PC-9 (cell line): ENCODE data around the gene SLC6A17. TPM values are rescaled to one million over a fixed set of nuclear protein-coding genes. Genes with fewer than 3 reads are reported as not detected.

Source experiments
- BruUV-seq: library from RNA; stranded (reverse); fragments of 400-500 nt; replicated peaks from 2 replicates; lab custom pipeline; 2021; lab: Mats Ljungman, UMichigan
- CTCF ChIA-PET: fragments of 300-600 bp; sonication (Branson Sonifier 250); formaldehyde crosslinking; loops from one replicate; lab custom pipeline; 2022; ENCODE audit warnings: antibody characterized with exemption; lab: Charles Lee
- POLR2A ChIA-PET: fragments of 300-600 bp; sonication (Branson Sonifier 250); formaldehyde crosslinking; loops from one replicate; lab custom pipeline; 2022; ENCODE audit warnings: antibody characterized with exemption; ENCODE audit not compliant: unreplicated experiment; lab: Charles Lee
- DNase-seq, 2 experiments: peaks; one replicate each; pipeline versions ENCODE4 v3.0.0 to v3.0.0-alpha.2; 2015 to 2022; ENCODE audit warnings: mixed read lengths in 1 of 2
- H2AFZ ChIP-seq: fragments of 200-600 bp; sonication (generic); 2 replicates; pipeline ENCODE4 v1.8.1; 2017; ENCODE audit warnings: antibody characterized with exemption
- H3F3A ChIP-seq: fragments of 200-600 bp; sonication (generic); 2 replicates; pipeline ENCODE4 v1.8.1; 2017; ENCODE audit warnings: antibody characterized with exemption, mild to moderate bottlenecking, low read depth; ENCODE audit not compliant: insufficient read depth
- H3K27ac ChIP-seq: fragments of 200-600 bp; sonication (generic); 2 replicates; pipeline ENCODE4 v1.6.1; 2016; ENCODE audit warnings: mixed run types
- H3K27me3 ChIP-seq: fragments of 200-600 bp; sonication (generic); 2 replicates; pipeline ENCODE4 v1.6.1; 2016; ENCODE audit warnings: low read depth, mixed run types; ENCODE audit not compliant: insufficient read depth
- H3K36me3 ChIP-seq: fragments of 200-600 bp; sonication (generic); 2 replicates; pipeline ENCODE4 v1.6.1; 2016; ENCODE audit warnings: low read depth, mixed run types
- H3K4me1 ChIP-seq: fragments of 200-600 bp; sonication (generic); replicated peaks from 2 replicates; pipeline ENCODE4 v1.6.1; 2016; ENCODE audit warnings: mixed run types; ENCODE audit not compliant: insufficient read depth
- H3K4me2 ChIP-seq: fragments of 200-600 bp; sonication (generic); 2 replicates; pipeline ENCODE4 v1.6.1; 2017; ENCODE audit warnings: mixed run types
- H3K4me3 ChIP-seq: fragments of 200-600 bp; sonication (generic); 2 replicates; pipeline ENCODE4 v1.6.1; 2016; ENCODE audit warnings: mixed run types
- H3K79me2 ChIP-seq: fragments of 200-600 bp; sonication (generic); 2 replicates; pipeline ENCODE4 v1.6.1; 2017; ENCODE audit warnings: low read depth, mixed run types
- H3K9me2 ChIP-seq: fragments of 200-600 bp; sonication (generic); 2 replicates; pipeline ENCODE4 v1.8.1; 2017; ENCODE audit warnings: mild to moderate bottlenecking; ENCODE audit not compliant: insufficient read depth
- H3K9me3 ChIP-seq: fragments of 200-600 bp; sonication (generic); 2 replicates; pipeline ENCODE4 v1.8.1; 2016; ENCODE audit warnings: low read depth; ENCODE audit not compliant: insufficient read depth
- H4K20me1 ChIP-seq: fragments of 200-600 bp; sonication (generic); 2 replicates; pipeline ENCODE4 v1.8.1; 2017; ENCODE audit not compliant: insufficient read depth
- EZH2 ChIP-seq: fragments of 200-600 bp; sonication (generic); IDR thresholded peaks from 2 replicates; pipeline ENCODE4 v1.8.0; 2017; ENCODE audit warnings: antibody characterized with exemption, low read depth
- intact Hi-C: fragments of 100-400 bp; cut with micrococcal nuclease; formaldehyde crosslinking; loops from one replicate; pipeline ENCODE4 v1.10.0; 2022; ENCODE audit not compliant: unreplicated experiment
- total RNA-seq: library from RNA; stranded (reverse); gene quantifications from 2 replicates; pipeline ENCODE4 v1.2.3, GENCODE V29; 2021
- TF ChIP-seq, protein P1 (sequence below): fragments of 200-600 bp; sonication (generic); conservative IDR thresholded peaks from 2 replicates; pipeline ENCODE4 v1.6.1; 2017; ENCODE audit warnings: mixed run types, antibody characterized with exemption, mild to moderate bottlenecking, moderate library complexity

Gene SLC6A17
- total RNA-seq, 1 experiment from 2014 or later: 4.5 TPM

GRCh38 chr1:110235181-110235833, 85.0 kb downstream of the SLC6A17 start:
- H3K4me2 ChIP-seq: peak overlapping the region; percentile 58
- POLR2A ChIA-PET: no interaction called here
- H3K27ac ChIP-seq: peak overlapping the region; percentile 89

DNA sequence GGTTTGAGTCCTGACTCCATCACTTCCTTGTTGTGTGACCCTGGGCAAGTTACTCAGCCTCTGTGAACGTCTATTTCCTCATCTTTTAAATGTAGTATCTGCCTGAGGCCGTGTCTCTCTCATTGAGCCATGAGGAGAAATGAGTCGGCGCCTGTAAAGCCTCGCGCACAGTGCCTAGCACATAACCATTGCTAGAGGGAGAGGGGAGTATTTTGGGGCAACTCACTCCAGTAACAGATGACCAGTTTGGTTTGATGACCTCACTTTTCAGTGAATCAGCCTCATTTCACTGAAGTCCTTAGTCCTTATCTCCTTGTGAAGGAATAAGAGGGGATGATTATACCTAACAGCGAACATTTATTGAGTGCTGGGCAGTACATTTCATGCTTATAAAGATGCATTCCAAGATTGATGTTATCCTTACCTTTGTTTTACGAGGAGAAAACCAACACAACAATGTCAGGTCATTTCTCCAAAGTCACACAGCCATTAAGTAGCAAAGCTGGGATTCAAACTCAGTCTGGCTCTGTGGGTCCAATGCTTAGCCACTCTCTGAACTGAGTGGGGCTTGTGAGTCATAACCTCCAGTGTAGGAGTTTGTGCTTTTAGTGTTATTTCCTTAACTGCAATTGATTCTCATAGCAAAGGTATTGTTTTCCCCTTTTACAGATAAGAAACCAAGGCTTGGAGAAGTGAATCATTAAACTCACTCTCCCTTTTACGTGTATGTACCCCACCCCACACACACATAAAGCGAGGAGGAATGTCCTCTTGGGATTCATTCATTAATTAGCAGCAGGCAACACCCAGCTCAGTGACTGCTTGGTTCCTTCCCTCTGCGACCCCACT, 85.8 kb downstream of the SLC6A17 start:
- TF ChIP-seq EZH2: no peak
- TF ChIP-seq, protein P1, sequence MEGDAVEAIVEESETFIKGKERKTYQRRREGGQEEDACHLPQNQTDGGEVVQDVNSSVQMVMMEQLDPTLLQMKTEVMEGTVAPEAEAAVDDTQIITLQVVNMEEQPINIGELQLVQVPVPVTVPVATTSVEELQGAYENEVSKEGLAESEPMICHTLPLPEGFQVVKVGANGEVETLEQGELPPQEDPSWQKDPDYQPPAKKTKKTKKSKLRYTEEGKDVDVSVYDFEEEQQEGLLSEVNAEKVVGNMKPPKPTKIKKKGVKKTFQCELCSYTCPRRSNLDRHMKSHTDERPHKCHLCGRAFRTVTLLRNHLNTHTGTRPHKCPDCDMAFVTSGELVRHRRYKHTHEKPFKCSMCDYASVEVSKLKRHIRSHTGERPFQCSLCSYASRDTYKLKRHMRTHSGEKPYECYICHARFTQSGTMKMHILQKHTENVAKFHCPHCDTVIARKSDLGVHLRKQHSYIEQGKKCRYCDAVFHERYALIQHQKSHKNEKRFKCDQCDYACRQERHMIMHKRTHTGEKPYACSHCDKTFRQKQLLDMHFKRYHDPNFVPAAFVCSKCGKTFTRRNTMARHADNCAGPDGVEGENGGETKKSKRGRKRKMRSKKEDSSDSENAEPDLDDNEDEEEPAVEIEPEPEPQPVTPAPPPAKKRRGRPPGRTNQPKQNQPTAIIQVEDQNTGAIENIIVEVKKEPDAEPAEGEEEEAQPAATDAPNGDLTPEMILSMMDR: no peak
- Histone ChIP-seq H3K9me3 (no peaks in the 10 kb centered on the region), H3F3A (peaks cover 41% of the 10 kb centered on the region), H3K4me2 (peak overlapping the region; percentile 58), H4K20me1 (no peaks in the 10 kb centered on the region), H2AFZ (peak overlapping the region; percentile 1; the same call in 1 of the 2 replicates), H3K27ac (peak overlapping the region; percentile 89), H3K4me3 (no peak overlapping the region), H3K27me3 (no peaks in the 10 kb centered on the region), H3K79me2 (no peaks in the 10 kb centered on the region), H3K36me3 (peaks cover 10% of the 10 kb centered on the region), H3K4me1 (peaks cover 53% of the 10 kb centered on the region), H3K9me2 (no peaks in the 10 kb centered on the region)
- no TSS peak for BruUV-seq
- intact Hi-C loops: no loop called here
- ChIA-PET POLR2A (no interaction called here), CTCF (no interaction called here)
- DNase-seq: peak; percentile 42 to 99

More at GRCh38 chr1:110235181-110235833, 85.0 kb downstream of the SLC6A17 start:
- Histone ChIP-seq H2AFZ (peak overlapping the region; percentile 1; the same call in 1 of the 2 replicates), H3K9me3 (no peaks in the 10 kb centered on the region), H3K4me1 (peaks cover 60% of the 10 kb centered on the region), H3K36me3 (peaks cover 10% of the 10 kb centered on the region), H3K9me2 (no peaks in the 10 kb centered on the region), H4K20me1 (no peaks in the 10 kb centered on the region), H3K27me3 (no peaks in the 10 kb centered on the region), H3K4me3 (no peak overlapping the region), H3K79me2 (no peaks in the 10 kb centered on the region), H3F3A (peaks cover 48% of the 10 kb centered on the region)
- CTCF ChIA-PET: no interaction called here
- no peak for DNase-seq
- intact Hi-C loops: no loop called here
- TF ChIP-seq, protein P1: no peak
- TF ChIP-seq EZH2: no peak
- BruUV-seq: no TSS peak

DNA sequence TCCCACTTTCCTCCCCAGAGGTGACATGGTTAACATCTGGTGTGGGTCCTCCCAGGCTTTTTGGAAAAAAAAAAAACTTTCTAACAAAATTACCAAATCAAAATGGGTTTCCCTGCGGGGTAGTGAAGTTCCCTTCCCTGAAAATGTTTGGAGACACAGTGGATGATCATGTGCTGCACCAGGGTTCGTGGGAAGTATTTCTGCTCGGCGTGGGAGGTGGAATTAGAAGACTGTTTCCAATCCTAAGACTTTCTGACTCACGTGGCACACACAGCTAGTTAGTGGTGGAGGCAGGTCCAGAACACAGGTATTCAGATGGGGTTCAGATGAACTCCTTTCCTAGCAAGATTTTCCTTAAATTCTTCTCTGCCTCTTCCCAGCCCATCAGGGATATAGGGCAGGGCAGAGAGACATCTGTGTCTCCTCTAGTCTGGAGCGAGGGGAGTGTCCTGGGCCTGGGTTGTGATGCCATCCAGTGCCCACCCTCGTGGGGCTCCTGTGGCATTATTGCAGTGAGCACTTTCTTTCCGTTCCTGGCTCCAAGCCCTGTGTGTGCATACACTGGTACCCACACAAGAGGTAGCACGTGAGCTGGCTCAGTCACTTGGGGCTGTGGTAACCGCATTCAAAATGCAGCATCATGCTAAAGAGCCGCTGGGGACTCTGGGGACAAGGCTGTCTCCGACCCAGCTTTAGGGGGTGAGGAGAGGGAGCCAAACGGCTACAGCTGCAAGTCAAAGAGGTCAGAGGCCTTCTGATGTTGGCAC, 87.3 kb downstream of the SLC6A17 start:
- no peaks in the 10 kb centered on the region for H3K9me3 ChIP-seq
- no peaks in the 10 kb centered on the region for H3K79me2 ChIP-seq
- no peaks in the 10 kb centered on the region for H4K20me1 ChIP-seq
- peak overlapping the region; percentile 89 for H3K27ac ChIP-seq
- no peak for DNase-seq
- POLR2A ChIA-PET: interaction anchor here (0.7 kb wide), 1 partner anchor 43 kb away, joined by 3 read pairs; no protein-coding TSS in a partner anchor
- no peak overlapping the region for H3K4me3 ChIP-seq
- TF ChIP-seq, protein P1: no peak
- TF ChIP-seq EZH2: no peak
- no peak overlapping the region for H2AFZ ChIP-seq
- CTCF ChIA-PET: no interaction called here
- H3K9me2 ChIP-seq: no peaks in the 10 kb centered on the region; the same call in 1 of the 2 replicates
- peaks cover 36% of the 10 kb centered on the region for H3F3A ChIP-seq
- no peak overlapping the region for H3K4me2 ChIP-seq
- peaks cover 47% of the 10 kb centered on the region for H3K4me1 ChIP-seq
- peaks cover 3% of the 10 kb centered on the region; the same call in 1 of the 2 replicates for H3K36me3 ChIP-seq
- no peaks in the 10 kb centered on the region for H3K27me3 ChIP-seq
- BruUV-seq: no TSS peak
- intact Hi-C loops: no loop called here
